Measurements from ENCODE around the gene FRMD8. TPM values are rescaled to one million over a fixed set of nuclear protein-coding genes. Genes with fewer than 3 reads are reported as not detected.

FRMD8 gene
- total RNA-seq (2021): 19.0 and 22.7 TPM in 2 replicates
- long read RNA-seq, transcript FRMD8-201 (11 exons, 3,723 nt): major isoform, 48 of 128 reads
- long read RNA-seq, transcript FRMD8-203 (10 exons, 1,818 nt): minor isoform, 39 of 128 reads
- long read RNA-seq, transcript FRMD8-202 (10 exons, 3,514 nt): minor isoform, 8 of 128 reads
- long read RNA-seq, partial matches to known transcripts: 10 of 128 reads
- long read RNA-seq, other reads (novel, unspliced or antisense): 23 of 128 reads

- WGBS (ENCODE audit: extremely low coverage, insufficient read length, low lambda C conversion rate): no CpG with 5 or more reads among the region's 76 CpGs
- Histone ChIP-seq H2BK20ac (ENCODE audit: low read depth, low read length, poor library complexity, severe bottlenecking) (no peak within 1 kb of the TSS), H4K20me1 (ENCODE audit: control insufficient read depth, insufficient read depth, insufficient read length) (no peaks in the 10 kb centered on the region), H4K8ac (replicated peaks; ENCODE audit: insufficient read length, low read depth, low read length) (no peak within 1 kb of the TSS), H4K91ac (ENCODE audit: insufficient read length, low read depth, low read length) (no peak within 1 kb of the TSS), H3K18ac (ENCODE audit: insufficient read length, low read depth, low read length) (peak within 1 kb of the TSS; percentile 18), H3K4me1 (ENCODE audit: insufficient read depth, low read length) (peaks cover 2% of the 10 kb centered on the region; the same call in 1 of the 2 replicates), H2BK15ac (ENCODE audit: low read depth, low read length) (no peak within 1 kb of the TSS; the same call in 1 of the 2 replicates), H3K23me2 (ENCODE audit: insufficient read length, low read depth, low read length, poor library complexity, severe bottlenecking) (no peaks in the 10 kb centered on the region), H3K27ac (ENCODE audit: insufficient read length, low read depth, low read length) (no peak within 1 kb of the TSS), H3K4ac (ENCODE audit: low read depth, low read length) (no peak within 1 kb of the TSS), H3K79me2 (ENCODE audit: insufficient read depth, low read length) (no peaks in the 10 kb centered on the region), H3K9me3 (ENCODE audit: control insufficient read depth, low read depth, low read length) (no peaks in the 10 kb centered on the region), H3K79me1 (ENCODE audit: insufficient read depth, low read depth, low read length, poor library complexity, severe bottlenecking) (no peaks in the 10 kb centered on the region), H3K14ac (ENCODE audit: insufficient read depth, low read length) (no peak within 1 kb of the TSS; the same call in 1 of the 2 replicates), H3K56ac (ENCODE audit: insufficient read length, low read depth, low read length) (no peak within 1 kb of the TSS), H3K4me2 (ENCODE audit: insufficient read depth, insufficient read length, low read length) (peak within 1 kb of the TSS; percentile 55), H2AFZ (ENCODE audit: low read length) (no peak within 1 kb of the TSS), H2AK5ac (ENCODE audit: insufficient read length, low read length) (no peak within 1 kb of the TSS), H3T11ph (ENCODE audit: low read length) (no peak within 1 kb of the TSS), H4K5ac (ENCODE audit: insufficient read length, low read depth, low read length) (no peak within 1 kb of the TSS), H2BK5ac (ENCODE audit: insufficient read length, low read length) (no peak within 1 kb of the TSS), H3K9ac (ENCODE audit: extremely low read depth, insufficient read length, low read length) (peak within 1 kb of the TSS; percentile 13), H2BK120ac (ENCODE audit: low read depth, low read length, poor library complexity, severe bottlenecking) (no peak within 1 kb of the TSS), H3K27me3 (ENCODE audit: insufficient read depth, low read length) (no peaks in the 10 kb centered on the region), H2BK12ac (ENCODE audit: insufficient read length, low read depth, low read length) (no peak within 1 kb of the TSS), H3K23ac (ENCODE audit: insufficient read length, low read depth, low read length) (no peak within 1 kb of the TSS)
- Mint-ChIP-seq H3K27ac (no peak within 1 kb of the TSS), H3K4me3 (peak within 1 kb of the TSS; percentile 76 to 88), H3K27me3 (ENCODE audit: low read depth) (peaks cover 3% of the 10 kb centered on the region), H3K4me1 (peaks cover 28 to 29% of the 10 kb centered on the region in 2 experiments), H3K9me3 (no peaks in the 10 kb centered on the region), H3K36me3 (ENCODE audit: insufficient read depth in 1 of 3, low read depth in 3 of 3) (peaks cover 0 to 5% (median 3%) of the 10 kb centered on the region in 3 experiments; a peak in 2 of 7 replicates)
- TF ChIP-seq CTCF (conservative IDR thresholded peaks at IDR 0.05): no peak
- peak; percentile 70 for DNase-seq
Observed at GRCh38 chr11:65386307-65387140, at the start of gene FRMD8. Gene FRMD8, plus strand, starts transcription at chr11:65386637. Its CDS starts 400 bp downstream, at chr11:65387037.

All from H9 (cell line).